Thyroid gland (tissue), 4 donors: Measurements from ENCODE around the gene HSD11B2. TPM values are rescaled to one million over a fixed set of nuclear protein-coding genes. Genes with fewer than 3 reads are reported as not detected.
A peak's percentile ranks its signal among the peaks of the same experiment; 100 is the strongest.

Experiments used
- DNase-seq, 2 donors: peaks; one replicate each; pipeline ENCODE4 v3.0.0-alpha.2; 2019
- H3K27ac ChIP-seq, 3 donors: fragments of 200-600 bp; sonication (generic); 1 replicate in 2 of 3; 2 replicates in 1 of 3; pipeline ENCODE4 v1.5.1; 2016 to 2019; ENCODE audit warnings: mild to moderate bottlenecking in 1 of 3, moderate library complexity in 1 of 3
- H3K27me3 ChIP-seq: fragments of 200-600 bp; sonication (generic); one replicate; pipeline ENCODE4 v1.5.1; 2019
- H3K36me3 ChIP-seq, 2 donors: fragments of 200-600 bp; sonication (generic); one replicate each; pipeline ENCODE4 v1.5.1; 2016 to 2019
- H3K4me1 ChIP-seq, 2 donors: fragments of 200-600 bp; sonication (generic); one replicate each; pipeline ENCODE4 v1.5.1; 2017 to 2019
- H3K4me3 ChIP-seq, 3 donors: fragments of 200-600 bp; sonication (generic); replicated peaks in 1 of 3; 1 replicate in 2 of 3; 2 replicates in 1 of 3; pipeline ENCODE4 v1.5.1; 2016; ENCODE audit warnings: mild to moderate bottlenecking in 1 of 3
- H3K9me3 ChIP-seq: fragments of 200-600 bp; sonication (generic); one replicate; pipeline ENCODE4 v1.5.1; 2017
- POLR2A ChIP-seq, 2 donors: fragments of 450-650 bp; IDR thresholded peaks; one replicate each; pipeline ENCODE4 v1.6.1; 2017; ENCODE audit warnings: antibody characterized with exemption in 2 of 2, mild to moderate bottlenecking in 2 of 2, moderate library complexity in 1 of 2
- whole genome bisulfite sequencing, 2 donors: methylation state at CpG; one replicate each; pipeline ENCODE4 v1.1.5; 2017; 5-methylcytosine and 5-hydroxymethylcytosine counted together
- intact Hi-C: fragments of 100-400 bp; cut with DNase I; formaldehyde crosslinking; loops from one replicate; pipeline ENCODE4 v1.15.1; 2023
- total RNA-seq, 4 donors: library from RNA; depleted of rRNA; stranded (reverse); fragments of >200 nt; gene quantifications; one replicate each; pipeline ENCODE4 v1.2.3, GENCODE V29; 2016
- TF ChIP-seq, protein P1 (sequence below), 6 experiments: fragments of 200-600 bp in 3 of 6; fragments of 450-650 bp in 3 of 6; sonication (generic) in 3 of 6; IDR thresholded peaks; one replicate each; pipeline ENCODE4 v1.5.1; 2016 to 2019; ENCODE audit warnings: antibody characterized with exemption in 6 of 6, mild to moderate bottlenecking in 2 of 6, inconsistent platforms in 1 of 6, moderate library complexity in 1 of 6

HSD11B2 gene
- total RNA-seq, 4 donors from 2014 or later = 4.6 to 11.9 (median 9.0) TPM

DNA sequence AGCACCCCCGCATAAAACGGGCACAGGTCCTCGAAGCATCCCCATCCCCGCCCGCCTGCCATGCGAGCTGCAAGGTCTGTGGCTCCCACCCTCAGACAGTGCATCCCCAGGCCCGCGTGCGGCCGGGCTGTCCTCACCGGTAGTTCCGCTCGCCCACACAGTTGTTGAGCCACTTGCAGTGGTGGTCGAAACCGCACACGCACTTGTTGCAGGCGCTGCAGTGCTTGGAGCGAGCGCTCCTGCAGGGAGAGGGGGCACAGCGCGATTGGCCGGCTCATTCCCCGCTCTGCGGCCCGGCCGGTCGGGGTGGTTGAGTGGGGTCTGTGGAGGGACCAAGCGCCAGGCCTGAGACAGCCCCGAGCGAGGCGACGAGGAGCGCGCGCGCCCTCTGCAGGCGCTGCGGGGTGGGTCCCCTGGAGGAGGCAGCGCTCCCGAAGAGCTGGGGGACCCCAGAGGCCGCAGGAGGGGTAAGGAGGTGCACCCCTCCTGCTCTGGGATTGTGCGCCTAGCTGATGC lies 31.6 kb upstream of the HSD11B2 start:
- H3K4me3 ChIP-seq = no peak overlapping the region
- intact Hi-C loops = no loop called here
- TF ChIP-seq POLR2A (IDR thresholded peaks at IDR 0.05) = no peak
- TF ChIP-seq, protein P1, sequence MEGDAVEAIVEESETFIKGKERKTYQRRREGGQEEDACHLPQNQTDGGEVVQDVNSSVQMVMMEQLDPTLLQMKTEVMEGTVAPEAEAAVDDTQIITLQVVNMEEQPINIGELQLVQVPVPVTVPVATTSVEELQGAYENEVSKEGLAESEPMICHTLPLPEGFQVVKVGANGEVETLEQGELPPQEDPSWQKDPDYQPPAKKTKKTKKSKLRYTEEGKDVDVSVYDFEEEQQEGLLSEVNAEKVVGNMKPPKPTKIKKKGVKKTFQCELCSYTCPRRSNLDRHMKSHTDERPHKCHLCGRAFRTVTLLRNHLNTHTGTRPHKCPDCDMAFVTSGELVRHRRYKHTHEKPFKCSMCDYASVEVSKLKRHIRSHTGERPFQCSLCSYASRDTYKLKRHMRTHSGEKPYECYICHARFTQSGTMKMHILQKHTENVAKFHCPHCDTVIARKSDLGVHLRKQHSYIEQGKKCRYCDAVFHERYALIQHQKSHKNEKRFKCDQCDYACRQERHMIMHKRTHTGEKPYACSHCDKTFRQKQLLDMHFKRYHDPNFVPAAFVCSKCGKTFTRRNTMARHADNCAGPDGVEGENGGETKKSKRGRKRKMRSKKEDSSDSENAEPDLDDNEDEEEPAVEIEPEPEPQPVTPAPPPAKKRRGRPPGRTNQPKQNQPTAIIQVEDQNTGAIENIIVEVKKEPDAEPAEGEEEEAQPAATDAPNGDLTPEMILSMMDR (IDR thresholded peaks at IDR 0.05) = peak; percentile 40 to 87 (median 57)
- no peak overlapping the region for H3K27ac ChIP-seq
- no peaks in the 10 kb centered on the region for H3K27me3 ChIP-seq
- no peaks in the 10 kb centered on the region for H3K9me3 ChIP-seq
- H3K4me1 ChIP-seq = peaks cover 15 to 53% of the 10 kb centered on the region in 2 donors
- no peaks in the 10 kb centered on the region for H3K36me3 ChIP-seq
- 17 to 74% methylated on average over 7 to 9 of the region's 42 CpGs for WGBS, 2 donors
- peak in 1 of 2 donors; percentile 53 for DNase-seq

DNA sequence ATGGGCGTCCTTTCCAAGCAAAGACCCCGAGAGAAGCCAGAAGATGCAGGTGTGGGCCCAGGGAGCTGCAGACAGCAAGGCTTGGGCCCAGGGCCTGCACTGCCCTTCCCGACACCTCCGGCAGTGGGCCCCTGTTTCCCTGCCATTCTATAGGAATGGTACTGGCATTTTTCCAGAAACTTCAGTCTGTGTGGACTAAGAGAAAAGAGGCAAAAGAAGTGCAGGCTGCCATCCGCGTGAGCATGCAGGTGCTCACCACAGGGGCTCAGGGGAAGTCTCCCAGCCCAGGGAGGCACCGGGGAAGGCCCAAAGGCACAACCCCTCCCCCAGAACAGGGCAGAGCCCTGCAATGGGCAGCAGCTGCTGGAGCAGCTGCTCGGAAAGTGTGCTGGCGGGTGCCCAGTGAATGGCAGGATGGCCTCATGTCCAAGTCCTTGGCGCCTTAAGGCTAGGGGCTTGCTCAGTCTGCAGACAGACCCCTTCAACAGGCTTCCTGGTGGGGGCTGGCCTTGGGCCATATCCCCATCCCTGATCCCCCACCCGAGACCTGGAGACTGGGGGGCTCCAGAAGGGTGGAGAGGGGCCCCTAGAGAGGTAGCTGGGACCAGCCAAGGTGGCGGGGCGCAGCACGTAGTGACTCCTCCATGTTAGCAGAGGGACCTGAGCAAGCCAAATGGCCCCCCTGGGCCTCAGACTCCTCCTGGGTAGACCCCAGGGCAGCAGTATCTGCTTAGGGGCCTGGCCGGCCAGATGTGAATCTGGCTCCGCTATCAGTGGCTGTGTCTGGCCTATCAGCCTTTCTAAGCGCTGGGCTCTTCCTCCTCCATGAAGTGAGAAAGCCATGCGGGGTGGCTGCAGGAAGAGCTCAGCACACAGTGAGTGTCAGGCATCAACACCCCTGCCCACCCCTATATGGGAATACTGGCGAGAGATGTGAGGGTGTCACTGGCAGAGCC lies 30.9 kb upstream of the HSD11B2 start:
- Histone ChIP-seq H3K4me3 (no peak overlapping the region), H3K4me1 (peaks cover 17 to 54% of the 10 kb centered on the region in 2 donors), H3K36me3 (no peaks in the 10 kb centered on the region), H3K9me3 (no peaks in the 10 kb centered on the region), H3K27me3 (no peaks in the 10 kb centered on the region), H3K27ac (no peak overlapping the region)
- intact Hi-C loops = no loop called here
- WGBS, 2 donors = 69 to 86% methylated on average over 5 to 13 of the region's 19 CpGs
- TF ChIP-seq, protein P1 (IDR thresholded peaks at IDR 0.05) = peak in 1 of 6 experiments; percentile 2
- no peak for TF ChIP-seq POLR2A (IDR thresholded peaks at IDR 0.05)
- no peak for DNase-seq

DNA sequence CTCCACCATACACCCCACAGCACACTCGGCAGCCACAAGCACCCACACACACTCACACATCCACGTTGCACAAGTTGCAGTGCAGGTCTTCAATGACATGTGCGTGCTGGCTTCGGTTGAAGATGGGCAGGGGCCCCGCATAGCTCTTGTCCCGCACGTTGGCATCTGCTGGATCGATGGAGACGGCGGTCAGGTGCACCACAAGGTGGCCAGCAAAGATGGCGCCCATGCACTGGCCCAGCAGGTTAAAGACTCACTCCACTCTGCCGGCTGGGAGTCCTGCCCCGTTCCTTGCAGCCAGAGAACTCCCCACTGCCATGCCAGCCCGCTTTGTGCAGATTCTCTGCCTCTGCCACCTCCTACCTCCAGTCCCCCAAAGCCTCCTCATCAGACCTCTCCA lies 30.0 kb upstream of the HSD11B2 start:
- TF ChIP-seq, protein P1 (IDR thresholded peaks at IDR 0.05) = no peak
- no peak for TF ChIP-seq POLR2A (IDR thresholded peaks at IDR 0.05)
- Histone ChIP-seq H3K27me3 (no peaks in the 10 kb centered on the region), H3K36me3 (no peaks in the 10 kb centered on the region), H3K9me3 (no peaks in the 10 kb centered on the region), H3K27ac (no peak overlapping the region), H3K4me3 (no peak overlapping the region), H3K4me1 (peaks cover 17 to 51% of the 10 kb centered on the region in 2 donors)
- intact Hi-C loops = no loop called here
- no peak for DNase-seq
- WGBS, 2 donors = 94 to 95% methylated on average over 14 of the region's 14 CpGs

DNA sequence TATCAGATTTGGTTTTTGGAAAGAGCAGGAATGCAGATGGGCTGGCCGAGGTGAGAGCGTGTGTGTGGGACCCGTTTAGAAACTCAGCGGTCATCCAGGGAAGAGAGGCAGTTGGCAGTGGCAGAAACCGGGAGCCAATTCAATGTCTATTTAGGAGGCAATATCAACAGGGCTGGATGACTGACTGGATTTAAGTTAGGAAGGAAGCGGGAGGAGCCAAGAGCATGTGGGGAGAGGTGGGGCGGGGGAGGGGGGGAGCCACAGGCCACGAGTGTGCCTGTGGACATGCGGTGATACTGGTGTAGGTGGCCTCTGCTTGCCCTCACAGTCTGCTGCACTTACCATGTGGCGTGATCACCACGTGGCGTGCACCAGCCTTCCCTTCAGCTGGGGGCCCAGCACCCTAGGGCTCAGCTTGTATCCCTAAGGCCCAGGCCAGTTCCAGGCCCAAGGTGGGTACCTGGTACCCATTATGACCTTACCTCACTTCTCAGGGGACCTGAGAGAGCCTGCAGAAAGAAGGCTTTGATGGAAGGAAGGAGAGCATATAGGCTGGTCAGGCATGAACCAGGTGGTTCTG lies 26.9 kb upstream of the HSD11B2 start:
- no peak for DNase-seq
- peak overlapping the region; percentile 23 to 76 (median 61) for H3K27ac ChIP-seq
- no peak for TF ChIP-seq POLR2A (IDR thresholded peaks at IDR 0.05)
- TF ChIP-seq, protein P1 (IDR thresholded peaks at IDR 0.05) = no peak

More for the DNA sequence above, 26.9 kb upstream of the HSD11B2 start:
- intact Hi-C loops = no loop called here
- Histone ChIP-seq H3K36me3 (no peaks in the 10 kb centered on the region), H3K9me3 (no peaks in the 10 kb centered on the region), H3K27me3 (no peaks in the 10 kb centered on the region), H3K4me1 (peaks cover 10 to 28% of the 10 kb centered on the region in 2 donors), H3K4me3 (no peak overlapping the region)
- WGBS, 2 donors = 83% methylated on average over 12 of the region's 12 CpGs
